GM18858 (cell line): Measurements from ENCODE around the gene KMT2D.

Experiments
- ATAC-seq: cut with Tn5 transposase; IDR thresholded peaks from one replicate; pipeline ENCODE4 v1.9.1; 2021; ENCODE audit not compliant: unreplicated experiment

The KMT2D gene

GRCh38 chr12:49037111-49037946, 23.3 kb downstream of the KMT2D start:
- no peak for ATAC-seq

DNA sequence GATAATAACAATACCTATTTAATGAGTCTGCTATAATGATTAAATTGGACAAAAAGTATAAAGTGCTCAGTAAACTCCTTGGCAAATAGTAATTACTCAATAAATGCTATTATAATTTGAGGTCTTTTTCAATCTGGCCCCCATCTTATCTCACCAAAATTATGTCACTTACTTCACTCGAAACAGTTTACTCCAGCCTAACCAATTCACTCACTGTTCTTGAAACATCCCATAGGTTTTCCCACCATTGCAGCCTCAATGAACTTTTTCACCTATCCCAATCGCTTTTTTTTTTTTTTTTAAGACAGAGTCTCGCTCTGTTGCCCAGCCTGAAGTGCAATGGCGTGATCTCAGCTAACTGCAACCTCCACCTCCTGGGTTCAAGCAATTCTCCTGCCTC, 24.6 kb downstream of the KMT2D start:
- no peak for ATAC-seq

- no peak for ATAC-seq
Observed at GRCh38 chr12:49034286-49034622, 26.3 kb downstream of the KMT2D start.

GRCh38 chr12:49033611-49034285, 26.8 kb downstream of the KMT2D start:
- ATAC-seq = no peak

- ATAC-seq = no peak
Observed at GRCh38 chr12:49032679-49033447, 27.7 kb downstream of the KMT2D start.

- ATAC-seq = no peak
Observed at GRCh38 chr12:49032276-49032675, 28.3 kb downstream of the KMT2D start.

- no peak for ATAC-seq
Observed at GRCh38 chr12:49031573-49032161, 28.9 kb downstream of the KMT2D start.

- no peak for ATAC-seq
Observed at GRCh38 chr12:49030714-49031572, 29.7 kb downstream of the KMT2D start.

DNA sequence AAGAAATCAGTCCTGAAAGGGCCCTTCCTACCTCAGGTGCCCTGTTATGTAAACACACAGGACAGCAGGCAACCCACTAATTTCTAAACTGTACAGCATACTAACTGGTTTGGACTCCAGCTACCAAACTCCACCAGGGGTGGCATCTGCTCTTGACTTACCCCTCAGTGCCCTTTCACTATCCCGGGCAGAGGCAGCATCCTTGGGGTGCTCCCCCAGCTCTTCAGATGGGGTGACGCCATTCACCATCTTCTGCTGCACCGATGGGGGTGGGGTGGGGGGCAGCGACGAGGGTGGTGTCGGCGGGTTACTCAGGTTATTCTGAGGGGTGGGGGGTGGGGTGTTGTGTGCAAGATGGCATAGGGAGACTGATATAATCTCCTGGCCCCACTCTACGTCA, 30.5 kb downstream of the KMT2D start:
- no peak for ATAC-seq

DNA sequence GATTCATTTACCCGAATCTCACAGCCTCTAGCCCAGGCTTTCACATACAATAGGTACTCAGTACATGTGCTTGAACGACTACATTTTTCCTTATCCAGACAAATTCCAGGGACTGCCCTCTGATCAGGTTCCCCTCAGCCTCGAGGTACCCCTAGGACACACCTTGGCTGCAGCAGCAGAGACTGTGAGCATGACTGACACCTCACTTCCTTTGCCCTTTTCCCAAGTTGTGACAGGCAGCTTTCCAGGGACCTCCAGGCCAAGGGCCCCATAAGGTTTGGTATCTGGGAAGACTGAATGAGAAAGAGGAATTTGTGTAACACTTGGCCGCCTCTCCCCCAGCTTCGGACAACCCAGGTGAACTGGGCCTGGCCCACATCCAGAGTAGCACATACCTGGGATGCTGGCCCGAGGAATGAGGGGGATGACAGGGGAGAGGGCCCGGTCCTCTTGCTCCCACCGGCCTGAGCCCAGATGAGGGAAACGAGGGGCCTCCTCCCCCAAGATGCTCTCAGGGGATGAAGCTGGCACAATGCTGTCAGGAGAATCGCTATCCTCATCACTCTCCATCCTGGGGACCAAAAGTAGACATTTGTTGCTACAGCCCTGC, 31.8 kb downstream of the KMT2D start:
- no peak for ATAC-seq

DNA sequence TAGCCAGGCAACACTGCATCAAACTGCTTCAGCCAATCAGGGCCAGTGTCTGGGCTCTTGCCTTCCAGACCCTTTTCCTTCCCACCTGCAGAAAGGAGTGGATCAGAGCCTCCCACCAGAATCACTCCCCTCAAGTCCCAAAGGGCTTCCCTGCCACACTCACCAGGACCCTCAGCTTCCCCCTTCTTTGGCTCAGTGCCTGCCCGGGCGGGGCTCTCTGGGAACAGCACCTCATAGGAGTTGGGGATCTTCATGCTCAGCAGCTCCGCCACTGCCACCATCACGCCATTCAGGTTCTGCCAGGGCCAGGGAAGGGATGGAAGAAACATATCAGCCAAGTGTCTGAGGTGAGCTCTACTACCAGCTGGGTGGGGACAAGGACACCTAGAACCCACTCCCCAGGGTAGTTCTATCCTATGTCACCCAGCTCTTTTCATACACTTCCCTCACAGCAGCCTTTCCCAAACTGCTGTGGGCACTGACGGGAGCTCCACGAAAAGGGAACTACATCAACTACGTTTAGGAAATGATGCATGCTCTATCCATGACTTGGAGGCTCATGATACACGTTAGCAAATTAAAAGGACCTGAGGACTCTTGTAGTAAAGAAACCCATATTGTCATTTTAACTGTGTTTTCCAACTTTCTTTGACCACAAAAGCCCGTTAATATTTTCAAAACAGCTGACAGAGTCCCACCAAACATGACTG, 32.6 kb downstream of the KMT2D start:
- no peak for ATAC-seq

DNA sequence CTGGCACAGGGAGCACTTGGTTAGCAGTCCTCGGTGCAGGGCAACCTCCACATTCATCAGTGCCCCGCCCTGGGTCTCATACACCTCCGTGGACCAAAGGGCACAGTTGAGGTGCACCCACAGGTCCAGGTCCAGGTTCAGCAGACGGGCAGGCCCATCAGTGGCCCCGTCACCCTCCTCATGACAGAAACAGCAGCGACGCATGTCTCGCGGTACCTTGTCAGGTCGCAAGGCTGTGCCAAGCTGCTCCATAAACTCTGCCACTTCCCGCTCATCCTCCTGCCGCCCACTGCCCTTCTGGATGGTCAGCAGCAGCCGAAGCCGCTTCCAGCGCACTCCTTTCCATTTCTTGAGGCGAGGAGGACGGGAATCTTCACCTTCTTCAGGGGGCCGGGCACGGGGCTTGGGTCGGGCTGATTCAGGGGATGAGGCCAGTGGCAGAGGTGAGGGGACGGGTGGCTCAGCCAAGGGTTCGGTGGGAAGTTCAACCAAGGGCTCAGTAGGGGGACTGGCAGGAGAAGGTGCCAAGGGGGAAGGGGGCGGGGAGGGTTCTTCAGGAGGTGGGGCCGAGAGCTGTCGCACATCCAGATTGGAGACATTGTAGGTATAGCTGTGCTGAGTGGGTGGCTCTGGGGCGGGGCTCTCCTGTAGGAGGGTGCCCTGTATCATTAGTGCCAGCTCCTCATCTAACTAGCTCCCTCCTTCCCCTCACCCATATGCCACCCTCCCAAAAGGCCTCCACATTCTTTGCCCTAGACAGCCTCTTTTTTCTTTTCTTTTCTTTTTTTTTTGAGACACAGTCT, 33.7 kb downstream of the KMT2D start:
- no peak for ATAC-seq

GRCh38 chr12:49026101-49026500, 34.5 kb downstream of the KMT2D start:
- no peak for ATAC-seq

- ATAC-seq = no peak
Observed at GRCh38 chr12:49025463-49025862, 35.1 kb downstream of the KMT2D start.

DNA sequence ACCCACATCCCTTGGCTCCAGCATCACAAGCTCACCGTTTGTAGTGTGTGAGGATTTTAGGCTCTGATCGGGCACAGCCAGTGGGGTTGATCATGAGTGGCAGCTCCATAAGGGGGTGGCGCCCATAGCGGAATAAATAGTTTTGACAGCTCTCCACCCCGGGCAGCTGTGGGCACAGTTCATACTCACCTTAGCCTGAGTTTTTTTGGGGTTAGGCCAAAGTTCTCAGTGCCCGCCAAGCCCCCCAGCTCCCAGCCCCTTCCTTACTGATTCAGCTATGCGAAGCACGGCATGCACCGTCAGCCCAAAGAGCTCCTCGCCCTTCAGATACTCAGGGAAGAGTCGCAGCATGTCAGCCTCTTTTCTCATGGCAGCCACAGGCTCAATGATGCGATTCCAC, 36.1 kb downstream of the KMT2D start:
- ATAC-seq = no peak

DNA sequence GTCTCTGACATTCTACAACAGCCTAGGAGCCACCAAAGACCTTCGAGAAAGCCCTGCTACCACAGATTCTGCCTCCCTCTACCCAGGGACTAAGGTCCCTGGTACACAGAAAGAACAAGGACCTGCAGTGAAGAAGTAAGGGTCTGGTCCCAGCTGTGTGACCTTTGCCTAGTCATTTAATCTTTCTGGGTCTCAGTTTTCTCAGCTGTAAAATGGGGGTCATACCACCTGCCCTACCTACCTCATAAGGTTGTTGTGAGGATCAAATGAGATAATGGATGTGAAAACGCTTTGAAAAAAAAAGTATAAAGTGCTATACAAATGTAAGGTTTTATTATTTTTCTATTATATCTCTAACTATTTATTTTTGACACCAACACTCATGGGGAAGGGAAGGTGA, 36.8 kb downstream of the KMT2D start:
- ATAC-seq = no peak

- ATAC-seq = no peak
Observed at GRCh38 chr12:49022558-49023178, 37.9 kb downstream of the KMT2D start.

GRCh38 chr12:49021292-49021915, 39.2 kb downstream of the KMT2D start:
- ATAC-seq = no peak
